Natural killer cell (primary cell): ENCODE measurements around the gene MFAP3L. TPM values are rescaled to one million over a fixed set of nuclear protein-coding genes. Genes with fewer than 3 reads are reported as not detected.

Experiments used
- ATAC-seq, 3 donors: fragments of 150-1000 bp in 2 of 3; fragments of 200-7000 bp in 1 of 3; cut with Tn5 transposase; 1 replicate in 1 of 3; 2 replicates in 2 of 3; pipeline ENCODE4 v1.10.0; 2021; ENCODE audit warnings: mild to moderate bottlenecking in 2 of 3, moderate library complexity in 2 of 3
- DNase-seq, 2 donors: peaks; one replicate each; pipeline versions ENCODE4 v3.0.0 to v3.0.0-alpha.2; 2013 to 2021; ENCODE audit warnings: mixed read lengths in 1 of 2
- H3K27ac ChIP-seq: one replicate; pipeline ENCODE4 v1.5.1; 2013; ENCODE audit warnings: mild to moderate bottlenecking, low read length
- H3K27me3 ChIP-seq: one replicate; pipeline ENCODE4 v1.6.1; 2013; ENCODE audit warnings: low read length; ENCODE audit not compliant: control insufficient read depth, insufficient read depth
- H3K36me3 ChIP-seq: one replicate; pipeline ENCODE4 v1.6.1; 2013; ENCODE audit warnings: low read length; ENCODE audit not compliant: control insufficient read depth, insufficient read depth
- H3K4me1 ChIP-seq: one replicate; pipeline ENCODE4 v1.6.1; 2013; ENCODE audit warnings: low read length; ENCODE audit not compliant: control insufficient read depth, insufficient read depth
- H3K4me3 ChIP-seq: one replicate; pipeline ENCODE4 v1.5.1; 2013; ENCODE audit warnings: low read length
- H3K9me3 ChIP-seq: one replicate; pipeline ENCODE4 v1.6.1; 2013; ENCODE audit warnings: low read length; ENCODE audit not compliant: control insufficient read depth, insufficient read depth
- H3K27ac Mint-ChIP-seq, 2 donors: one replicate each; pipeline ENCODE4 v1.8.0; 2022; ENCODE audit warnings: mild to moderate bottlenecking in 2 of 2, mixed read lengths in 2 of 2, moderate library complexity in 1 of 2
- H3K27me3 Mint-ChIP-seq, 2 donors: one replicate each; pipeline ENCODE4 v1.8.0; 2022; ENCODE audit warnings: low read depth in 2 of 2, mixed read lengths in 2 of 2
- H3K36me3 Mint-ChIP-seq: one replicate; pipeline ENCODE4 v1.8.0; 2022; ENCODE audit warnings: mixed read lengths
- H3K4me1 Mint-ChIP-seq, 2 donors: one replicate each; pipeline ENCODE4 v1.8.0; 2022; ENCODE audit warnings: mixed read lengths in 2 of 2
- H3K4me3 Mint-ChIP-seq: one replicate; pipeline ENCODE4 v1.8.0; 2022; ENCODE audit warnings: mild to moderate bottlenecking, moderate library complexity, mixed read lengths
- H3K9me3 Mint-ChIP-seq, 2 donors: one replicate each; pipeline ENCODE4 v1.8.0; 2022; ENCODE audit warnings: mixed read lengths in 2 of 2
- WGBS: methylation state at CpG from one replicate; pipeline ENCODE4 v1.1.7; 2013; ENCODE audit warnings: missing lambda C conversion rate; ENCODE audit not compliant: insufficient coverage; 5-methylcytosine and 5-hydroxymethylcytosine counted together
- intact Hi-C: fragments of 100-400 bp; cut with micrococcal nuclease; formaldehyde crosslinking; loops from one replicate; pipeline ENCODE4 v1.14.2; 2022
- total RNA-seq, 4 donors: library from RNA; stranded (reverse); fragments of 120-200 nt in 1 of 4; gene quantifications; one replicate each; pipeline versions ENCODE4 v1.2.3 to v1.2.4, GENCODE V29; 2013 to 2022
- TF ChIP-seq, protein P1 (sequence below): fragments of 200-600 bp; IDR thresholded peaks from one replicate; pipeline ENCODE4 v1.8.0; 2022; ENCODE audit warnings: antibody characterized with exemption

The MFAP3L gene
- total RNA-seq, 3 donors from 2014 or later (not counting 1 experiment from before 2014, with no cell fraction given) = 2.8 to 5.6 (median 5.4) TPM

DNA sequence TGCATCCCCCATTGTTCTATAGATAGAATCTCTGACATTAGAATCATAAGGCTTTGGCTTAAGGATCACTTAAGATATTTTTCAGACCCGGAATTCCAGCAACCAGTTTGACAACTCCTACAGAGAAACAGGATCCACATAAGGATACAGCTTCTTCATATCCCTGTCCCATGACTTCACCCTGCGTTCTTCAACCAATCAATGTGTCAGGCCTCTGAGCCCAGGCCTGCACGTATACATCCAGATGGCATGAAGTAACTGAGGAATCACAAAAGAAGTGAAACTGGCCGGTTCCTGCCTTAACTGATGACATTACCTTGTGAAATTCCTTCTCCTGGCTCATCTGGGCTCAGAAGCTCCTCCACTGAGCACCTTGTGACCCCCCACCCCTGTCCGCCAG is 85.1 kb downstream of the MFAP3L start:
- Histone ChIP-seq H3K27ac (no peak overlapping the region), H3K36me3 (no peaks in the 10 kb centered on the region), H3K9me3 (no peaks in the 10 kb centered on the region), H3K4me1 (no peaks in the 10 kb centered on the region), H3K4me3 (no peak overlapping the region), H3K27me3 (no peaks in the 10 kb centered on the region)
- H3K27me3 Mint-ChIP-seq = no peaks in the 10 kb centered on the region
- ATAC-seq (no peak), DNase-seq (no peak)
- H3K4me1 Mint-ChIP-seq = no peaks in the 10 kb centered on the region
- TF ChIP-seq, protein P1, sequence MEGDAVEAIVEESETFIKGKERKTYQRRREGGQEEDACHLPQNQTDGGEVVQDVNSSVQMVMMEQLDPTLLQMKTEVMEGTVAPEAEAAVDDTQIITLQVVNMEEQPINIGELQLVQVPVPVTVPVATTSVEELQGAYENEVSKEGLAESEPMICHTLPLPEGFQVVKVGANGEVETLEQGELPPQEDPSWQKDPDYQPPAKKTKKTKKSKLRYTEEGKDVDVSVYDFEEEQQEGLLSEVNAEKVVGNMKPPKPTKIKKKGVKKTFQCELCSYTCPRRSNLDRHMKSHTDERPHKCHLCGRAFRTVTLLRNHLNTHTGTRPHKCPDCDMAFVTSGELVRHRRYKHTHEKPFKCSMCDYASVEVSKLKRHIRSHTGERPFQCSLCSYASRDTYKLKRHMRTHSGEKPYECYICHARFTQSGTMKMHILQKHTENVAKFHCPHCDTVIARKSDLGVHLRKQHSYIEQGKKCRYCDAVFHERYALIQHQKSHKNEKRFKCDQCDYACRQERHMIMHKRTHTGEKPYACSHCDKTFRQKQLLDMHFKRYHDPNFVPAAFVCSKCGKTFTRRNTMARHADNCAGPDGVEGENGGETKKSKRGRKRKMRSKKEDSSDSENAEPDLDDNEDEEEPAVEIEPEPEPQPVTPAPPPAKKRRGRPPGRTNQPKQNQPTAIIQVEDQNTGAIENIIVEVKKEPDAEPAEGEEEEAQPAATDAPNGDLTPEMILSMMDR = no peak
- no peak overlapping the region for H3K27ac Mint-ChIP-seq
- 89% methylated on average over 5 of the region's 5 CpGs for whole genome bisulfite sequencing
- no peaks in the 10 kb centered on the region for H3K9me3 Mint-ChIP-seq
- no peaks in the 10 kb centered on the region for H3K36me3 Mint-ChIP-seq
- intact Hi-C loops = no loop called here
- no peak overlapping the region for H3K4me3 Mint-ChIP-seq

DNA sequence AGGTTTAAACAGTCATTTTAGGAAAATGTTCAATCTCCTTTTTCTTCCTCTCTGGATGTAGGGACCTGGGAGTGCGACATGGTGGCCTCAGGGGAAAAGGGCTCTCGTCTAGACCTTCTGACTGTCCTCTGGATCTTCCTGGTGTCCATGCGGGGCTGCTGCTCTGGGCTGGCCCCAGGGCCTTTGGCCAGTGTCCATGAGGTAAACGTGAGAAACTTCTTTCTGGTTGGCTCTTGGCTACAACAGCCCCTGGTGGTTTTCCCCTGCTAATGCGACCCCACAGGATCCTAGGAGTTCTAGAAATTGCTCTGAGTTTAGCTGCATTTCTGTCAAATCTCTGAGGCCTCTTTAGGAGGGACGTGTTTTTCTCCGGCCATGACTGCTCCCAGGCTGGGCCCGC is 85.7 kb downstream of the MFAP3L start:
- no peak overlapping the region for H3K4me3 Mint-ChIP-seq
- H3K4me1 Mint-ChIP-seq = no peaks in the 10 kb centered on the region
- H3K27ac ChIP-seq = no peak overlapping the region
- no peaks in the 10 kb centered on the region for H3K4me1 ChIP-seq
- no peaks in the 10 kb centered on the region for H3K36me3 ChIP-seq
- WGBS = 89% methylated on average over 8 of the region's 8 CpGs
- H3K9me3 ChIP-seq = no peaks in the 10 kb centered on the region
- DNase-seq (no peak), ATAC-seq (no peak)
- no peaks in the 10 kb centered on the region for H3K9me3 Mint-ChIP-seq
- no peaks in the 10 kb centered on the region for H3K36me3 Mint-ChIP-seq
- no peaks in the 10 kb centered on the region for H3K27me3 Mint-ChIP-seq
- H3K4me3 ChIP-seq = no peak overlapping the region
- intact Hi-C loops = no loop called here
- no peaks in the 10 kb centered on the region for H3K27me3 ChIP-seq
- H3K27ac Mint-ChIP-seq = no peak overlapping the region
- TF ChIP-seq, protein P1 = no peak

Other genes starting within 250 kb of the MFAP3L start
- gene AADAT, start 63.6 kb upstream of the MFAP3L start, total RNA-seq = not detected